Thymus (tissue), 11 donors: ENCODE data around the gene GAREM1. TPM values are rescaled to one million over a fixed set of nuclear protein-coding genes. Genes with fewer than 3 reads are reported as not detected.
A peak's percentile ranks its signal among the peaks of the same experiment; 100 is the strongest.

Source experiments
- DNase-seq, 9 donors: peaks; one replicate each; pipeline ENCODE4 v3.0.0-alpha.2; 2013; ENCODE audit warnings: low spot score in 9 of 9, low read depth in 6 of 9, missing footprints in 1 of 9
- H3K27ac ChIP-seq, 2 donors: one replicate each; pipeline ENCODE4 v1.5.1; 2013; ENCODE audit warnings: control low read depth in 1 of 2, low read depth in 1 of 2, low read length in 1 of 2, mild to moderate bottlenecking in 1 of 2, moderate library complexity in 1 of 2
- H3K27me3 ChIP-seq, 2 donors: one replicate each; pipeline ENCODE4 v1.5.1; 2013; ENCODE audit warnings: low read length in 1 of 2; ENCODE audit not compliant: control insufficient read depth in 2 of 2, insufficient read depth in 1 of 2
- H3K36me3 ChIP-seq, 2 donors: one replicate each; pipeline ENCODE4 v1.5.1; 2013; ENCODE audit warnings: low read length in 1 of 2, mild to moderate bottlenecking in 1 of 2, moderate library complexity in 1 of 2; ENCODE audit not compliant: control insufficient read depth in 2 of 2, insufficient read depth in 2 of 2
- H3K4me1 ChIP-seq, 2 donors: one replicate each; pipeline ENCODE4 v1.5.1; 2013; ENCODE audit warnings: low read length in 2 of 2; ENCODE audit not compliant: control insufficient read depth in 2 of 2, insufficient read depth in 2 of 2
- H3K4me3 ChIP-seq, 2 donors: one replicate each; pipeline ENCODE4 v1.5.1; 2013; ENCODE audit warnings: low read length in 2 of 2, control low read depth in 1 of 2, mild to moderate bottlenecking in 1 of 2
- H3K9me3 ChIP-seq, 2 donors: one replicate each; pipeline ENCODE4 v1.5.1; 2013; ENCODE audit warnings: low read length in 1 of 2, mild to moderate bottlenecking in 1 of 2; ENCODE audit not compliant: control insufficient read depth in 2 of 2, insufficient read depth in 1 of 2
- WGBS: extraction: QIAGEN DNeasy Blood & Tissue Kit; methylation state at CpG from one replicate; pipeline ENCODE4 v1.1.7; 2013; 5-methylcytosine and 5-hydroxymethylcytosine counted together
- polyA plus RNA-seq: library from polyadenylated mRNA; stranded (reverse); fragments of 200-250 nt; gene quantifications from one replicate; pipeline ENCODE4 v1.2.3, GENCODE V29; 2013
- total RNA-seq: library from RNA; stranded (reverse); fragments of 120-200 nt; gene quantifications from one replicate; pipeline ENCODE4 v1.2.4, GENCODE V29; 2013
- donor health status: healthy.

Gene GAREM1
- total and polyA plus RNA-seq, 2 donors = 0.57 to 1.5 TPM

DNA sequence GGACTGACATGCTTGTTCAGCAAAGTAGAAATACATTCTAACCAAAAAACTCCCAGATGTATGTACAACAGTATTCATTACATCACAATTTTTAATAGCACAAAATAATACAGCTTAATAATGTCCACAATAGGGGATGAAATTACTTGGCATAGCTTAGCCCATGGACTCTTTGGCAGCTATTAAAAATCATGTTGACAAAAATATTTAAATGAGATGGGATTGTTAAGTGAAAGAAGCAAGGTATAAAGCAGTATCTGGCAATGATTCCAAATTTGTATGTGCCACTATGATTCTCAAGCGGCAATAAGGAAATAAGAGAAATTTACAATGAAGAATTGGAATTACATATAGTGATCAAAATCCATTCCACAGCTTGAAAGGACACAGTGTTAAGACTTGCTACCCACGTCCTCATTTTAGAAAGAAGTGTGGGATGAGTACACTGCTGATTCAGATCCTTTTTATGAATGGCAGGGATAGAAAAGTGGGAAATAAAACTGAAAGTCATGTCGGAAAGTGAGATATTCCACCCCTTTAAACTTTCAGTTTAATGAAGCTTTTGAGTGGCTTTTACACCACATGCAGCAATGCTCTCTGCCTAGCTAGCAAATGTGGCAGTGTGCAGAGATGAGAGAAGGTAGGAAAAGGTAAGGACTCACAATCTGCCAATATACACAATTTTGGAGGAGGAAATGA, 2.4 kb downstream of the GAREM1 start:
- Histone ChIP-seq H3K4me3 (no peak overlapping the region), H3K27me3 (peaks cover 43 to 48% of the 10 kb centered on the region in 2 donors), H3K27ac (no peak overlapping the region), H3K36me3 (no peaks in the 10 kb centered on the region), H3K9me3 (peaks cover 0 to 5% of the 10 kb centered on the region in 2 donors), H3K4me1 (peaks cover 0 to 15% of the 10 kb centered on the region in 2 donors)
- peak in 1 of 9 donors; percentile 10 for DNase-seq
- 63% methylated on average over 3 of the region's 3 CpGs for WGBS

DNA sequence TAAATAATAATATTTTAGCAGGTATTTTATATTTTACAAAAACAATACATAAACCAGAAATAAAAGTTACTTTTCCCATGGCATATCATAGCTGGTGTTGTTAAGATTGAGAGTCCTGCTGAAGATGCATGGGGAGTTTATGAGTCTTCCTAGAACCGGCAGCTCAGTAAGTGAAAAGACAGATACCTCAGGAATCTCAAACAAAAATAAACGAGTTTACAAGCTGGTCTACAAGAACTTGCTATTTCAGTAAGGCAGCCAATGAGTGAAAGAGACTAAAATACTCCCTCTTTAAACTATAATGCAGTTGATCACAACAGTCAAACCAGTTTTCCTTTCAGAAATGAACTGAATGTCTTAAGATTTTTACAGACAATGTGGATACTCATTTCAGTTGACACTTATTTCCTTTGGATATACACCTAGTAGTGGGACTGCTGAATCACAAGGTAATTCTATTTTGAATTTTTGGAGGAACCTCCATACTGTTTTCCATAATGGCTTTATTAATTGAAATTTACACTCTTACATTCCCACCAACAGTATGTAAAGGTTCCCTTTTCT, 8.9 kb downstream of the GAREM1 start:
- Histone ChIP-seq H3K36me3 (no peaks in the 10 kb centered on the region), H3K4me1 (no peaks in the 10 kb centered on the region), H3K9me3 (no peaks in the 10 kb centered on the region), H3K27ac (no peak overlapping the region), H3K27me3 (peaks cover 0 to 4% of the 10 kb centered on the region in 2 donors), H3K4me3 (no peak overlapping the region)
- DNase-seq = no peak
- 92% methylated on average over 2 of the region's 2 CpGs for WGBS

DNA sequence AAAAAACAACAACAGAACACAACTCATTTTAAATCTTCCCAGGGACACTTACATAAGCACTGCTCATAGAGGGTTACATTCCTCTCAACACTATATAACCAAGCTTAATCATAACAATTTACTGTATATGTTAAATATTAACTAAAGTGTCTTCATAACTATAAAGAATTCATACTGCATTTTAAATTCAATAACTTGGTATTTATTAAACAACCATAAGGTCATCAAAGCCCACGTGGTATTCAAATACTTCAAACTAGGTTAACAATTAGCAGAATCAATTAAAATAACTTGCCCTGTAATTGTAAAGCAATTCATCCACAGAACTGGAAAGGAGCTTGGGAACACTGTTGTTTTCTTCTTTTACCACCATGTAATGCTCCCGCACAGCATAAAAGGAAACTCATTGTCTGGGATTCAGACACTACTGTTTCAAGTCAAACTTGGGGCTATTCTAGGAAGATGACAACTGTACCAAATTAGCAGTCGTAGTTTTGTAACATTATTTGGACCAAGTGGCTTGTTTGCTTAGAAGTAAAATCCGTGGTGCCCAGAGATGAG, 10.4 kb downstream of the GAREM1 start:
- WGBS = 92% methylated on average over 4 of the region's 4 CpGs
- Histone ChIP-seq H3K4me1 (no peaks in the 10 kb centered on the region), H3K9me3 (no peaks in the 10 kb centered on the region), H3K4me3 (no peak overlapping the region), H3K27me3 (peaks cover 0 to 4% of the 10 kb centered on the region in 2 donors), H3K36me3 (no peaks in the 10 kb centered on the region), H3K27ac (no peak overlapping the region)
- no peak for DNase-seq

DNA sequence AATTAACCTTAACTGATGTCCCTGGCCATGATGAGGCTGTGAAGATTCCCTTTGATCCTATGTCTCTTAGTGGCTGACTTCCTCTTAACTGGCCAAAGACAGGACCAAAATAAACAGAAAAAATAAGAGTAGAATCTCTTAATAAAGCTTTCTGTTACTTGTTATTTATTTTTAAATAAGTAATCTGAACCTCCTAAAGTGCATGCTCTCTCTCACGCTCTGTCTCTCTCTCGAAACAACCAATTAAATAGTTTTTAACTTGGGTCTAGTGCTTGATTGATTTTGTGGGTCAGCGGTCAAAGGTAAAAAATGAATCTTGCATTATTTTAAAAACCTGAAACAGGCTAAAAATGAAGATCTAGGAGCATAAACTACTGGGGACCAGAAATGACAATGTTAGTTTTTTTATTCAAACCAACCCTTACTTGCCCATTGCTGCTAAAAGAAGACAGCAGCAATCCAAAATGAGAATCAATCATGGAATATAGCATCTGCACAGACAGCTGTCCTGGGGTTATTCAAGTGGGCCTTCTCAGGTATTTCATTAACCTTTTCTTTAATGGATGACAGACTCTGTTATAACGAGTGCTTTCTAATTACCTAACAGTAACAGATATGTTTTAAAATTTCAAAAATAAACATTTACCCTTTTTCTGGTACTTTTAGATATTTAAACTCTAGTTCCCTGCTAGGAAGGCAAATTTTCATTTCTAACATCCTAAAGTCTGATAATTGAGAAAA, 11.2 kb downstream of the GAREM1 start:
- no peaks in the 10 kb centered on the region for H3K36me3 ChIP-seq
- no peak overlapping the region for H3K27ac ChIP-seq
- H3K4me1 ChIP-seq = no peaks in the 10 kb centered on the region
- no peak for DNase-seq
- peaks cover 0 to 4% of the 10 kb centered on the region in 2 donors for H3K27me3 ChIP-seq
- H3K4me3 ChIP-seq = no peak overlapping the region
- H3K9me3 ChIP-seq = no peaks in the 10 kb centered on the region
- 94% methylated on average over 4 of the region's 4 CpGs for WGBS

- Histone ChIP-seq H3K4me3 (no peak overlapping the region), H3K9me3 (no peaks in the 10 kb centered on the region), H3K27me3 (no peaks in the 10 kb centered on the region), H3K4me1 (no peaks in the 10 kb centered on the region), H3K36me3 (no peaks in the 10 kb centered on the region), H3K27ac (no peak overlapping the region)
- 96% methylated on average over 1 of the region's 1 CpG for WGBS
- no peak for DNase-seq
Observed at GRCh38 chr18:32455361-32455760, 15.3 kb downstream of the GAREM1 start.

- Histone ChIP-seq H3K9me3 (no peaks in the 10 kb centered on the region), H3K27me3 (no peaks in the 10 kb centered on the region), H3K27ac (no peak overlapping the region), H3K4me3 (no peak overlapping the region), H3K36me3 (no peaks in the 10 kb centered on the region), H3K4me1 (no peaks in the 10 kb centered on the region)
- no peak for DNase-seq
- WGBS = 88% methylated on average over 1 of the region's 1 CpG
Observed at GRCh38 chr18:32454593-32454992, 16.1 kb downstream of the GAREM1 start.

GRCh38 chr18:32450874-32451273, 19.8 kb downstream of the GAREM1 start:
- no peaks in the 10 kb centered on the region for H3K36me3 ChIP-seq
- DNase-seq = no peak
- no peaks in the 10 kb centered on the region for H3K9me3 ChIP-seq
- no peak overlapping the region for H3K27ac ChIP-seq
- no peaks in the 10 kb centered on the region for H3K4me1 ChIP-seq
- H3K4me3 ChIP-seq = no peak overlapping the region
- no peaks in the 10 kb centered on the region for H3K27me3 ChIP-seq

DNA sequence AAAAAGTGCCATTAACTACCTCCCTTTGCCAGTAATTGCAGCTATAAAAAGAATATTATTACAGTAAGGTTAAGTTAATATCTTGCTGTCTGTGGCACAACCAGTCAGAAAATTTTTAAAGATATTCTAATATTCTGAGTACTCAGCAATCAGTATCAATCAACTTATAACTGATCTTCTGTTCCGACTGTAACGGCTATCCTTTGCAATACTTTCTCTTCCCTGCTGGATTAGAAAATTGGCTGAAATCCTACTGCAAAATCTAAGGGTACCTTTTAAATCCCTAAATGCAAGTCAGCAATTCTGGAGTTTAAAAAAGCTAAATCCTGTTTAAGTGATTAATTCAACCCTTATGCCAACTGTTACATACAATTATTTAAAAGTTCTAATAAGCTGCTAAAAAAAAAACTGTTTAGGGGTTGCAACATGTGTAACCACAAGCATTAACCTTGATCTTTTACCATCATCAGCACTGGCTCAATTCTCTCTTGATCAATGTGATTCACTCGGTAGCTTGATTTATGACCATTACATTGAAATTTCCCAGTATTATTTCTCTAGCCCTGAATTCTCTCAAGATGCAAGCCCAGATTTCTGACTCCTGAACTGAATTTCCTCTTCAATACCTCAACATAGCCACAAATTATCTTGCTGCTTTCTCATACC, 20.5 kb downstream of the GAREM1 start:
- H3K9me3 ChIP-seq = no peaks in the 10 kb centered on the region
- no peak for DNase-seq
- H3K36me3 ChIP-seq = no peaks in the 10 kb centered on the region
- H3K27me3 ChIP-seq = no peaks in the 10 kb centered on the region
- 97% methylated on average over 3 of the region's 3 CpGs for WGBS
- no peak overlapping the region for H3K4me3 ChIP-seq
- H3K4me1 ChIP-seq = no peaks in the 10 kb centered on the region
- no peak overlapping the region for H3K27ac ChIP-seq

DNA sequence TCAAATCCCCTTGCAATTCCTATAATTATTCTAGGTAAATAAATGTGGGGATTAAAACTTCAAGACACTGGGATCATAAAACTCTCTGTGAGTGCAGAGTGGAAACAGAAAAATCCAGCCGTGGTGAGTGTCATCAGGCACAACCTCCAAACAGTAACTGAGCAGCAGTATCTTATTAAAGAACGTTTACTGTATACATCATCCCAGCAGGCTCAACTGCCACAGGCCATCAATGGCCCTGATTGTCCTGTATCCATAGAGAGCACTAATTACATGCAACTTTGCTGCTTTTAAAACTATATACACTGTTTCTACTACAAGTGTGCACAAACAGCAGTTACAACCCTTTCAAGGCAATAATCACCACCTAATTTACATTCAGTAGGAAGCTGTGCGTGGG, 23.9 kb downstream of the GAREM1 start:
- 92% methylated on average over 3 of the region's 3 CpGs for WGBS
- no peaks in the 10 kb centered on the region for H3K27me3 ChIP-seq
- no peak overlapping the region for H3K27ac ChIP-seq
- no peaks in the 10 kb centered on the region for H3K9me3 ChIP-seq
- no peak overlapping the region for H3K4me3 ChIP-seq
- no peaks in the 10 kb centered on the region for H3K36me3 ChIP-seq
- DNase-seq = no peak
- no peaks in the 10 kb centered on the region for H3K4me1 ChIP-seq
